Mammary epithelial cell (primary cell): ENCODE data around the gene C17orf100.

Experiments
- EZH2 ChIP-seq: IDR thresholded peaks from 2 replicates; pipeline ENCODE4 v1.6.1; 2012; ENCODE audit warnings: low read length, inconsistent platforms, borderline replicate concordance
- TF ChIP-seq, protein P1 (sequence below), 2 donors: IDR thresholded peaks in 1 of 2; conservative IDR thresholded peaks in 1 of 2; 2 replicates each; pipeline ENCODE4 v1.5.1; 2011 to 2012; ENCODE audit warnings: inconsistent platforms in 2 of 2, low read length in 2 of 2, mild to moderate bottlenecking in 2 of 2, control low read depth in 1 of 2, low read depth in 1 of 2; ENCODE audit not compliant: insufficient read depth in 1 of 2; ENCODE audit errors: extremely low read depth in 1 of 2

DNA sequence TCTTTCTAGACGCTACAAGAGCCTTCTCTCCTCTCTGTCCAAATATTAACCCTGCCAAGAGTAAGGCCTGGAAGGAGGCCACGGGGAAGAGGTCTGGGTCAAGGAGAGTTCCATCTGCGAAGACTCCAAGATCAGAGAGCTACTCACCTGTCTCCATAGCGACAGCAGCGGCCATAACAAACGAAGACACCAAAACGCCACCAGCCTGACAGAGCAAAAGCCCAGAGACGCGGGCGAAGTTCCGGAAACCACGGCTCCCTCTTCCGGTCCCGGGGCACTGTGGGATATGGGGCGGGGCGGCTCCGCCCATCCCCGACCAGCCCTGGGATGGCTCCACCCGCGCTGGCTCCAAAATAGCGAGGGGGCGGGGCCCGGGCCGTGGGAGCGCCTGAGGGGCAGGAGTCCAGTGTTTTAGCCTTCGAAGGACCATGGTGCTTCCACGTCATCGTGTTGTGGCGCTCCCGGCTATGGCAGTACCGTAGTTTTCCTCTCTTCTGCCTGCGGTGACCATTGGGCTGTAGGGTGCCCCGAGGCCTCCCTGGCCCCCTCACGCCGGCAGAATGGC lies at the start of gene C17orf100, which contains the start of gene MED31:
- TF ChIP-seq, protein P1, sequence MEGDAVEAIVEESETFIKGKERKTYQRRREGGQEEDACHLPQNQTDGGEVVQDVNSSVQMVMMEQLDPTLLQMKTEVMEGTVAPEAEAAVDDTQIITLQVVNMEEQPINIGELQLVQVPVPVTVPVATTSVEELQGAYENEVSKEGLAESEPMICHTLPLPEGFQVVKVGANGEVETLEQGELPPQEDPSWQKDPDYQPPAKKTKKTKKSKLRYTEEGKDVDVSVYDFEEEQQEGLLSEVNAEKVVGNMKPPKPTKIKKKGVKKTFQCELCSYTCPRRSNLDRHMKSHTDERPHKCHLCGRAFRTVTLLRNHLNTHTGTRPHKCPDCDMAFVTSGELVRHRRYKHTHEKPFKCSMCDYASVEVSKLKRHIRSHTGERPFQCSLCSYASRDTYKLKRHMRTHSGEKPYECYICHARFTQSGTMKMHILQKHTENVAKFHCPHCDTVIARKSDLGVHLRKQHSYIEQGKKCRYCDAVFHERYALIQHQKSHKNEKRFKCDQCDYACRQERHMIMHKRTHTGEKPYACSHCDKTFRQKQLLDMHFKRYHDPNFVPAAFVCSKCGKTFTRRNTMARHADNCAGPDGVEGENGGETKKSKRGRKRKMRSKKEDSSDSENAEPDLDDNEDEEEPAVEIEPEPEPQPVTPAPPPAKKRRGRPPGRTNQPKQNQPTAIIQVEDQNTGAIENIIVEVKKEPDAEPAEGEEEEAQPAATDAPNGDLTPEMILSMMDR (conservative IDR thresholded peaks at IDR 0.05 in 1 of 2, IDR thresholded peaks at IDR 0.05 in 1 of 2; ENCODE audit: extremely low read depth in 1 of 2, insufficient read depth in 1 of 2, low read depth in 1 of 2, low read length in 2 of 2): no peak
- no peak for TF ChIP-seq EZH2
